WI38 (cell line): ENCODE results near the gene SYNM.

ENCODE experiments used
- H3K4me3 ChIP-seq: 2 replicates; pipeline ENCODE4 v1.5.1; 2011; ENCODE audit warnings: low read depth, mild to moderate bottlenecking, control low read depth, low read length
- TF ChIP-seq, protein P1 (sequence below): IDR thresholded peaks from 2 replicates; pipeline ENCODE4 v1.5.1; 2012; ENCODE audit warnings: low read depth, mild to moderate bottlenecking, control low read depth, low read length

Gene SYNM

DNA sequence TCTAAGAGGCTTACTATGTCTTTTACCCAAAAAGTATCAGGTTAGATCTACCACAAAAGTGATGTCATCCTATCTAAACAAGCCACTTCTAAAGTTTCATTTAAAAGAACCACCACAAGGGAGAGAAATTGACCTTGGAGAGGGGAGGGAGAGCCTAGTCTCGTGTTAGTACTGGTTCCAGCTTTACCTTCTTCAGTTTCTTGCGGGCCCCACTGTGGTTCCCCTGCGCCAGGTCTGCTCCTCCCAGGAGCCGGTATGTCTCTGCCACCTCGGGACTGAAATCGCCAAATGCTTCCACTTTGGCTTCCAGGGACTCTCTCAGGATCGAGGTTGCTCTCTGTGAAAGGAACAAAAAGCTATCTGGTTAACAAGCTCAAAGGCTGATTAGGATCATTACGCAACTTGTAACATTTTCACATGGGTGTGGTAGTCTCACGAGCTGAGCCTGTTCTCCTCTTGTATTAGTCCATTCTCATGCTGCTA is 51.1 kb downstream of the SYNM start:
- no peak overlapping the region for H3K4me3 ChIP-seq
- TF ChIP-seq, protein P1, sequence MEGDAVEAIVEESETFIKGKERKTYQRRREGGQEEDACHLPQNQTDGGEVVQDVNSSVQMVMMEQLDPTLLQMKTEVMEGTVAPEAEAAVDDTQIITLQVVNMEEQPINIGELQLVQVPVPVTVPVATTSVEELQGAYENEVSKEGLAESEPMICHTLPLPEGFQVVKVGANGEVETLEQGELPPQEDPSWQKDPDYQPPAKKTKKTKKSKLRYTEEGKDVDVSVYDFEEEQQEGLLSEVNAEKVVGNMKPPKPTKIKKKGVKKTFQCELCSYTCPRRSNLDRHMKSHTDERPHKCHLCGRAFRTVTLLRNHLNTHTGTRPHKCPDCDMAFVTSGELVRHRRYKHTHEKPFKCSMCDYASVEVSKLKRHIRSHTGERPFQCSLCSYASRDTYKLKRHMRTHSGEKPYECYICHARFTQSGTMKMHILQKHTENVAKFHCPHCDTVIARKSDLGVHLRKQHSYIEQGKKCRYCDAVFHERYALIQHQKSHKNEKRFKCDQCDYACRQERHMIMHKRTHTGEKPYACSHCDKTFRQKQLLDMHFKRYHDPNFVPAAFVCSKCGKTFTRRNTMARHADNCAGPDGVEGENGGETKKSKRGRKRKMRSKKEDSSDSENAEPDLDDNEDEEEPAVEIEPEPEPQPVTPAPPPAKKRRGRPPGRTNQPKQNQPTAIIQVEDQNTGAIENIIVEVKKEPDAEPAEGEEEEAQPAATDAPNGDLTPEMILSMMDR, result no peak

DNA sequence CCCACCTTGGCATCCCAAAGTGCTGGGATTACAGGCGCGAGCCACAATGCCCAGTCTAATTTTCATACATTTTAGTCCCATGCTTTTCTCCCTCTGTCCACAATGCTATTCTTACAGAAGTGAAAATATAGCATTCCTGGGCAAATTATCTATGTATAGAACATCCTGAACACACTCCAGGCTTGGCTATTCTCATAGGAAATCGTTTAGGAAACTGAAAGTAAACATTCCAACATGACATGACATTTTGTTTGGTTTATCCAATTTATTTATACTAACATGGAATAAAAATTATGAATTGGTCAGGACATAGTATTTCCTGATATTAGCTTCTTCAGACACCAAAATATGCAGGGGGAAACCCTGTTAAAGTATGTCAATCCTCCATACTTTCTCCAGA is 52.6 kb downstream of the SYNM start:
- TF ChIP-seq, protein P1, result no peak
- no peak overlapping the region for H3K4me3 ChIP-seq

DNA sequence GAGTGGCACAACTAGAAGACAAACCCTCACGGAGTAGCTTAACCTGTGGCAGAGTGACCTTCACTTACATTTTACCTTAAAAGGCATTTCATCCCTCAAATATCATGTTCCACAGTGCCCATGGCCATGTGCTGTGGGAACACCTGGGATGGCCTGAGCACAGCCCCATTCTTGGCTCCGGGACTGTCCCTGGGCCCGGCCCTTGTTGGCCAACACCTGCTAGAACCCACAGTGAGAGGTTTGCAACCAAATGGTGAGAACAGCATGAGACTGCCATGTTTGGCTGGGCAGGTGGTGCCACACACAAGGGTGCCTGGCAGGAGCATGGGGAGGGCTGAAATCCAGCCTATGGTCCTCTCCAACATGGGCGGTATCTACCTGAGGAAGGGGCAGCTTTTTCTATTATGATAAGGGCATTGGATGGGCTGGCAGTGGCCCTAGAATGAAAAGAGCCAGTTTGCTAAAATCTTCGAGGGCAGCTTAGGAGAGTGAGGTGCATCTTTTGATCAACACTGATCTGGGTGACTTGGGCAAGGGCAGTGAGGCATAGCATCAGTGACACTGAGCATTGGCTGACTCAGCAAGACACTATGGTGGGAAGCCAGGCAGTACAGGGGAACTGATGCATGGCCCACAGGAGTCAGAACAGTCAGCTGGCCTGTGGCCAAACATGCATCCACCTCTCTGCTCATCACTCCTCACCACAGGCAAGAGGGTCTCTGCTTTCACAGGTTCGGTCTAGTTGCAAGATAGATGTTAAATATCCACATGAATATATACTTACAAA is 53.9 kb downstream of the SYNM start:
- TF ChIP-seq, protein P1, result no peak
- H3K4me3 ChIP-seq, result no peak overlapping the region

DNA sequence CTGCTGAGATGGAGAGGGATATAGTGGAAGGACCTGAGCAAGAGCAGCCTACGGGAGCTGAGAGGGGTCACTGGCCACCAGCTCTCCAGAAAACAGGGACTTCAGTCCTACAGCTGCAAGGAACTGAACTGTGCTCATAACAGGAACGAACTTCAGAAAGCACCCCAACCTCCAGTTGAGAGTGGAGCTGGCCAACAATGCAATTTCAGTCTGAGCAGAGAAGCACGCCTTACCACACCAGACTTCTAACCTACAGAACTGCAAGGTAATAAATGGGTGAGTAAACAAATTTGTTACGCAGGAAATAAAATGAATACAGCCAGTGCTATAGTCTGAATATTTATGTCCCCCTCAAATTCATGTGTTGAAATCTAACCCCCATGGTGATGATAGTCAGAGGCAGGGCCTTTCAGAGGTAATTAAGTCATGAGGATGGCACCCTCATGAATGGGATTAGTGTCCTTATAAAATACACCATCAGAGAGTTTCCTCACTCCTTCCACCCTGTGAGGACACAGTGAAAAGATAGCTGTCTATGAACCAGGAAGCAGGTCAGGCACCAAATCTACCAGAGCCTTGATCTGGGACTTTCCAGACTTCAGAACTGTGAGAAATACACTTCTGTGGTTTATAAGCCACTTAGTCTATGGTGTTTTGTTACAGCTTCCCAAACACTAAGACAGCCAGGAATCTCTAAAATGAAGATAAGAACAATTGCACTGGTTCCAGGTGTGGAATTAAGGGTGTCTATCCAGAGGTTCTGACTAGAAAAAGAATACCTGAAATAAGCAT is 58.6 kb downstream of the SYNM start:
- no peak overlapping the region for H3K4me3 ChIP-seq
- TF ChIP-seq, protein P1, result no peak

GRCh38 chr15:99164119-99164518 is 59.2 kb downstream of the SYNM start:
- TF ChIP-seq, protein P1, result no peak

GRCh38 chr15:99165020-99165790 is 60.3 kb downstream of the SYNM start:
- TF ChIP-seq, protein P1, result no peak
- no peak overlapping the region for H3K4me3 ChIP-seq

More at GRCh38 chr15:99164119-99164518, 59.2 kb downstream of the SYNM start:
- no peak overlapping the region for H3K4me3 ChIP-seq
